ENCODE data around the gene SACM1L.

- no peak for TF ChIP-seq EZH2phosphoT487 (IDR thresholded peaks at IDR 0.05; ENCODE audit: low read length)
- no peak for TF ChIP-seq CTCF (IDR thresholded peaks at IDR 0.05; ENCODE audit: low read length)
- TF ChIP-seq EZH2 (optimal IDR thresholded peaks at IDR 0.05; ENCODE audit: low read depth, low read length): no peak
These were observed 27.7 kb downstream of the SACM1L start for GRCh38 chr3:45716790-45717336.

Data from MM.1S (cell line).